A673 (cell line): ENCODE measurements around the gene ADGRL3. TPM values are rescaled to one million over a fixed set of nuclear protein-coding genes. Genes with fewer than 3 reads are reported as not detected.

Experiments used
- BruUV-seq: library from RNA; stranded (reverse); fragments of 400-500 nt; replicated peaks from 2 replicates; lab custom pipeline; 2021; lab: Mats Ljungman, UMichigan
- CTCF ChIA-PET: fragments of 300-600 bp; sonication (Branson Sonifier 250); formaldehyde crosslinking; loops from one replicate; lab custom pipeline; 2022; ENCODE audit warnings: antibody characterized with exemption; lab: Charles Lee
- POLR2A ChIA-PET: fragments of 300-600 bp; sonication (Branson Sonifier 250); formaldehyde crosslinking; loops from one replicate; lab custom pipeline; 2022; ENCODE audit warnings: antibody characterized with exemption; ENCODE audit not compliant: low non-redundant PET; lab: Charles Lee
- DNase-seq: peaks from one replicate; pipeline ENCODE4 v3.0.0-alpha.2; 2015; ENCODE audit warnings: low spot score
- H3K27ac ChIP-seq: fragments of 200-600 bp; sonication (generic); 2 replicates; pipeline ENCODE4 v1.5.1; 2016; ENCODE audit warnings: mixed run types, low read depth, mild to moderate bottlenecking, mixed read lengths, antibody characterized with exemption, low read length; ENCODE audit not compliant: poor library complexity, severe bottlenecking
- H3K27me3 ChIP-seq: fragments of 200-600 bp; sonication (generic); replicated peaks from 2 replicates; pipeline ENCODE4 v1.6.1; 2017; ENCODE audit warnings: mixed run types, low read depth, mild to moderate bottlenecking, mixed read lengths, antibody characterized with exemption, low read length; ENCODE audit not compliant: insufficient read depth, poor library complexity
- H3K36me3 ChIP-seq: fragments of 200-600 bp; sonication (generic); 2 replicates; pipeline ENCODE4 v1.6.1; 2016; ENCODE audit warnings: mixed run types, mild to moderate bottlenecking, mixed read lengths, antibody characterized with exemption, low read length; ENCODE audit not compliant: insufficient read depth, poor library complexity, severe bottlenecking
- H3K4me1 ChIP-seq: fragments of 200-600 bp; sonication (generic); 2 replicates; pipeline ENCODE4 v1.6.1; 2017; ENCODE audit warnings: mixed run types, mild to moderate bottlenecking, mixed read lengths, antibody characterized with exemption, low read length; ENCODE audit not compliant: insufficient read depth, poor library complexity, severe bottlenecking
- H3K4me3 ChIP-seq: fragments of 200-600 bp; sonication (generic); 2 replicates; pipeline ENCODE4 v1.5.1; 2016; ENCODE audit warnings: low read depth, mixed run types, mild to moderate bottlenecking, mixed read lengths, low read length; ENCODE audit not compliant: poor library complexity, severe bottlenecking
- H3K9me3 ChIP-seq: fragments of 200-600 bp; sonication (generic); 2 replicates; pipeline ENCODE4 v1.6.1; 2016; ENCODE audit warnings: mixed run types, low read depth, mild to moderate bottlenecking, mixed read lengths, antibody characterized with exemption, low read length; ENCODE audit not compliant: poor library complexity, severe bottlenecking
- EZH2 ChIP-seq: fragments of 200-600 bp; sonication (generic); IDR thresholded peaks from 2 replicates; pipeline ENCODE4 v1.6.1; 2017; ENCODE audit warnings: borderline replicate concordance, low read depth, mild to moderate bottlenecking, mixed read lengths, antibody characterized with exemption, low read length; ENCODE audit not compliant: poor library complexity, severe bottlenecking
- intact Hi-C: fragments of 100-400 bp; cut with micrococcal nuclease; formaldehyde crosslinking; loops from one replicate; pipeline ENCODE4 v1.10.0; 2022; ENCODE audit not compliant: unreplicated experiment
- total RNA-seq: library from RNA; stranded (reverse); gene quantifications from 2 replicates; pipeline ENCODE4 v1.2.3, GENCODE V29; 2021
- TF ChIP-seq, protein P1 (sequence below): fragments of 300-800, 200-600 bp; sonication (generic); conservative IDR thresholded peaks from 2 replicates; pipeline ENCODE4 v1.5.1; 2017; ENCODE audit warnings: low read depth, mild to moderate bottlenecking, antibody characterized with exemption, low read length, moderate library complexity, mixed read lengths

ADGRL3 gene
- total RNA-seq, 1 experiment from 2014 or later, result not detected

DNA sequence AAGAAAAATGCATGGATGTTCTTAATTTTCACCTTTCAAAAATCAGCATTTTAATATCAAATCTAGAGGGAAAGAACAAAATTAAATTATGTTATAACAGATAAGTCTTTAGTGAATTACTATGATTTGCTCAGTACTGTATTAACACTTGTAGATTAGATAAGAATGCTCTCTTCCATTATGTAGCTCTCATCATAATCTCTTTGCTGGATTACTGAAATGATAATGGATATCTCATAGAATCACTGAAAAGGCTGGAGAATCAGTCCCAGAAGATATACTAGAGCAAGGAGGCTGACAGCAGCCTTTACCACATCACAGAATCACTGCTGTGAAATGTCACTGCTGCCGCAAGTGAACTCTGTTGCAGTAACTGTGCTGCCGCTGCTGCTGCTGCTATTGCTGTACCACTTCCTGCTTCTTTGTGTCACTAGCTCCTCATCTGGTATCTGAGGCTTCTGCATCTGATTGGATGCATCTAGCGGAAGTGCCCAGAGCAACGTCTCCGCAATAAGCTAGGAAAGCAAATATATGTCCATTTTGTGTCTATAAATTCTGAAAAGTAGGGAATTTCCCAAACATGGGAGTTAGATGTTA lies 738.2 kb downstream of the ADGRL3 start:
- Histone ChIP-seq H3K27ac (no peak overlapping the region), H3K27me3 (no peaks in the 10 kb centered on the region), H3K4me3 (no peak overlapping the region), H3K4me1 (no peaks in the 10 kb centered on the region), H3K36me3 (no peaks in the 10 kb centered on the region), H3K9me3 (no peaks in the 10 kb centered on the region)
- ChIA-PET POLR2A (no interaction called here), CTCF (no interaction called here)
- no peak for TF ChIP-seq EZH2
- TF ChIP-seq, protein P1, sequence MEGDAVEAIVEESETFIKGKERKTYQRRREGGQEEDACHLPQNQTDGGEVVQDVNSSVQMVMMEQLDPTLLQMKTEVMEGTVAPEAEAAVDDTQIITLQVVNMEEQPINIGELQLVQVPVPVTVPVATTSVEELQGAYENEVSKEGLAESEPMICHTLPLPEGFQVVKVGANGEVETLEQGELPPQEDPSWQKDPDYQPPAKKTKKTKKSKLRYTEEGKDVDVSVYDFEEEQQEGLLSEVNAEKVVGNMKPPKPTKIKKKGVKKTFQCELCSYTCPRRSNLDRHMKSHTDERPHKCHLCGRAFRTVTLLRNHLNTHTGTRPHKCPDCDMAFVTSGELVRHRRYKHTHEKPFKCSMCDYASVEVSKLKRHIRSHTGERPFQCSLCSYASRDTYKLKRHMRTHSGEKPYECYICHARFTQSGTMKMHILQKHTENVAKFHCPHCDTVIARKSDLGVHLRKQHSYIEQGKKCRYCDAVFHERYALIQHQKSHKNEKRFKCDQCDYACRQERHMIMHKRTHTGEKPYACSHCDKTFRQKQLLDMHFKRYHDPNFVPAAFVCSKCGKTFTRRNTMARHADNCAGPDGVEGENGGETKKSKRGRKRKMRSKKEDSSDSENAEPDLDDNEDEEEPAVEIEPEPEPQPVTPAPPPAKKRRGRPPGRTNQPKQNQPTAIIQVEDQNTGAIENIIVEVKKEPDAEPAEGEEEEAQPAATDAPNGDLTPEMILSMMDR, result no peak
- DNase-seq, result no peak
- no TSS peak for BruUV-seq
- intact Hi-C loops, result no loop called here

DNA sequence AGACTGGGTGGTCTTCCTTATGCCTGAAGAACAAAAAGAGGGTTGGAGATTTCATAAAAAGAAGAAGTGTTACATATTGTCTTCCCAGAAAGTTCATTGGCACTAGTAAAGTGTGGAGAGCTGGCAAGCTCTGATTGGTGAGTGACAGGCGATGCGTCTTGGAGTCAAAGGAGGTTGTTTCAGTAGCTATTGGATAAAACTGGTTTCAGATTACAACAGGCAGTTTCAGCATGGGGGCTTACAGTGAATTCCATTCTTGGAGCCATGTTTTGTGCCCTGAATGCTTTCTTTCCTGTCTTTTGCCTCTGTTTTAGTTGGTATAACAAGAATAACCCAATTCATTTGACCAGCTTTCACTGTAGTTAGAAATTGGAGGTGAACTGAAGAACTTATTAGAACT lies 750.5 kb downstream of the ADGRL3 start:
- Histone ChIP-seq H3K4me3 (no peak overlapping the region), H3K4me1 (no peaks in the 10 kb centered on the region), H3K27me3 (no peaks in the 10 kb centered on the region), H3K27ac (no peak overlapping the region), H3K36me3 (no peaks in the 10 kb centered on the region), H3K9me3 (no peaks in the 10 kb centered on the region)
- intact Hi-C loops, result no loop called here
- no peak for TF ChIP-seq EZH2
- TF ChIP-seq, protein P1, result no peak
- DNase-seq, result no peak
- BruUV-seq, result no TSS peak
- POLR2A ChIA-PET, result no interaction called here
- CTCF ChIA-PET, result no interaction called here

DNA sequence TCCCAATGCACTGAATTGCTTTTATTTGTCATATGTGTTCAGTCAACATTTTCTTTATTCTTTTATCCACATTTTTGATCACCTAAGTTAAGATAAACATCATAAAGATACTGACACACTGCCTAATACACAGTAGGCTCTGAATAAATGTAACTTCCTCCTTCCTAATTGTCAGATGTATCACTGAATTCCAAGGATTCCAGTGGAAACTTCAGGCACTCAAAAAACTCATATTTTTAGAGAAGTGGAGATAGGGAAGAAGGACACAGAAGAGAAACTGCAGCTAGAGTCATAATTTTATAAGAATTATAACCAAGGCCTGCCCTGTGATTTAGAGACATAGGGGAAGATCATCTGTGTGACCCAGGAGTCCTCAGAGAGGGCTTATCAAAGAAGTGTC lies 753.3 kb downstream of the ADGRL3 start:
- intact Hi-C loops, result no loop called here
- Histone ChIP-seq H3K4me3 (no peak overlapping the region), H3K9me3 (no peaks in the 10 kb centered on the region), H3K27me3 (no peaks in the 10 kb centered on the region), H3K4me1 (no peaks in the 10 kb centered on the region), H3K36me3 (no peaks in the 10 kb centered on the region), H3K27ac (no peak overlapping the region)
- no peak for DNase-seq
- ChIA-PET CTCF (no interaction called here), POLR2A (no interaction called here)
- BruUV-seq, result no TSS peak
- TF ChIP-seq EZH2, result no peak
- TF ChIP-seq, protein P1, result no peak
